ENCODE results near the gene GDA.

GDA gene

DNA sequence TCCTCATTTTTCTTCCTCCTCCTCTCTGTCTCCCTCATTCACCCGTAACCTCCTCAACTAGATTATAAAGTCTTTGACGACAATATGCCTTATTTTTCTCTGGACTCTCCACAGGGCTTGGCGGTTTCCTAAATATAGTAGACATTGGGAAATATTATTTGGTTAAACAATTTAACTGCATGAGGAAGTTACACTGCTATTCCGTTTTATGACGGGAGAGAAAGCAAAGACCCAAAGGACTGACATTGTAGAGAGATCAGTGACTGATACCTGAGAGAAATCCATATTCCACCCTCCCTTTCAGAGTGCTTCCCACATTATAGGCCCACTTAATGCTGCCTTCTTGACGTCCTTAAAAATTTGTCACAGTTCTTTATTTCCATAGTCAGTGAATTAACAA lies 51.2 kb downstream of the GDA start:
- no peaks in the 10 kb centered on the region for H3K36me3 Mint-ChIP-seq (ENCODE audit: insufficient read depth)
- no peak overlapping the region for H3K4me3 Mint-ChIP-seq
- ATAC-seq (replicated peaks; ENCODE audit: extremely low read depth, poor library complexity, severe bottlenecking) (no peak), DNase-seq (ENCODE audit: low spot score in 2 of 2) (no peak)
- H3K4me1 Mint-ChIP-seq: no peaks in the 10 kb centered on the region
- peaks cover 39% of the 10 kb centered on the region for H3K27me3 Mint-ChIP-seq
- H3K9me3 Mint-ChIP-seq: no peaks in the 10 kb centered on the region
- no peak overlapping the region for H3K27ac Mint-ChIP-seq (ENCODE audit: low read depth)

GRCh38 chr9:72202009-72202408 lies 52.8 kb downstream of the GDA start:
- DNase-seq (ENCODE audit: low spot score in 2 of 2): no peak
- no peak overlapping the region for H3K4me3 Mint-ChIP-seq
- no peak overlapping the region for H3K27ac Mint-ChIP-seq (ENCODE audit: low read depth)
- H3K9me3 Mint-ChIP-seq: no peaks in the 10 kb centered on the region
- H3K4me1 Mint-ChIP-seq: no peaks in the 10 kb centered on the region
- no peaks in the 10 kb centered on the region for H3K36me3 Mint-ChIP-seq (ENCODE audit: insufficient read depth)
- ATAC-seq (replicated peaks; ENCODE audit: extremely low read depth, poor library complexity, severe bottlenecking): no peak
- peaks cover 32% of the 10 kb centered on the region for H3K27me3 Mint-ChIP-seq

DNA sequence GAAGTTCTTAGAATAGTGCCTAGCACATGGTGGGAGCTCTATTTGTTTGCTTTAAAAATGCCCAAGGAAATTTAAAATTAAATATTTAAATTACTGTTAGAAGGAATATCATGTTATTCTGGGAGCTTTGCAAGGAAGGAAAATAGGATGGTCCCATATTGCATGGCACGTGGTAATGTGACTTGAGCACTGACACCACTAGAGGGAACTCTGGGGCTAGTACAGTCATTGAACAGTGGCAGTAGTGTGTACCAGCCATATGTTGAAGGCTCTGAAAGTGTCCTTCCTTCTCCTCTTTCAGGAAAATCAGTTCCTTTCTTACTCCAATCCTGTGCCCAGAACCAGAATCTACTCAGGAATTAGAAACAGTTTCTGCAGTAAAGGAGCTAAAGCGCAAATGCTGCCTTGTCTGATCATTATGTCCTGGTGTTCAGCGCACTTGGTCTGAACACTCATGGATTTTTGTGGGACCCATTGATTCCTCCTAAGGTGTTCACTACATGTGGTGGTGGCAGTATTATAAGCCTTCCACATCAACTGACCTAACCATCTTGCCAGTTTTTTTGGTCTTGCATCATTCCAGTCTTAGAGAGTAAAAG lies 54.1 kb downstream of the GDA start:
- H3K36me3 Mint-ChIP-seq (ENCODE audit: insufficient read depth): no peaks in the 10 kb centered on the region
- H3K27ac Mint-ChIP-seq (ENCODE audit: low read depth): no peak overlapping the region
- no peak overlapping the region for H3K4me3 Mint-ChIP-seq
- ATAC-seq (replicated peaks; ENCODE audit: extremely low read depth, poor library complexity, severe bottlenecking) (no peak), DNase-seq (ENCODE audit: low spot score in 2 of 2) (no peak)
- H3K27me3 Mint-ChIP-seq: peaks cover 35% of the 10 kb centered on the region
- no peaks in the 10 kb centered on the region for H3K9me3 Mint-ChIP-seq
- no peaks in the 10 kb centered on the region for H3K4me1 Mint-ChIP-seq

DNA sequence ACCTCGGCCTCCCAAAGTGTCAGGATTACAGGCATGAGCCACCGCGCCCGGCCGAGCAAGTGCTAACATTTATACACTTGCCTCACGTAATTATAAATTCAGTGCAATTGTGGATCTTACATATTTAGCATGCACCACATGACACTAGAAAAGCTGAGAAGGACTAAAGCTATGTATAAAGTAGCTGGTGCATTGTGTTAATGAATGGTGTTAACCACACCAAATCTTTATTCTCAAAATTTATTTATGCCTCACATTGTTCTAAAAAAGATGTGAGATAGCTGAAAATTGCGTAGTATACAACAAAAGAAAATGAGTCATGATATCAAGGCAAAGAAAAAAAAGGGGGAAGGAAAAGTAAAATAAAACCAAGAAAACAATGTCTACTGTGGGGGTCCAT lies 54.8 kb downstream of the GDA start:
- ATAC-seq (replicated peaks; ENCODE audit: extremely low read depth, poor library complexity, severe bottlenecking): no peak
- no peaks in the 10 kb centered on the region for H3K9me3 Mint-ChIP-seq
- no peak for DNase-seq (ENCODE audit: low spot score in 2 of 2)
- H3K27ac Mint-ChIP-seq (ENCODE audit: low read depth): no peak overlapping the region
- peaks cover 43% of the 10 kb centered on the region for H3K27me3 Mint-ChIP-seq
- no peaks in the 10 kb centered on the region for H3K36me3 Mint-ChIP-seq (ENCODE audit: insufficient read depth)
- H3K4me3 Mint-ChIP-seq: no peak overlapping the region
- H3K4me1 Mint-ChIP-seq: no peaks in the 10 kb centered on the region

DNA sequence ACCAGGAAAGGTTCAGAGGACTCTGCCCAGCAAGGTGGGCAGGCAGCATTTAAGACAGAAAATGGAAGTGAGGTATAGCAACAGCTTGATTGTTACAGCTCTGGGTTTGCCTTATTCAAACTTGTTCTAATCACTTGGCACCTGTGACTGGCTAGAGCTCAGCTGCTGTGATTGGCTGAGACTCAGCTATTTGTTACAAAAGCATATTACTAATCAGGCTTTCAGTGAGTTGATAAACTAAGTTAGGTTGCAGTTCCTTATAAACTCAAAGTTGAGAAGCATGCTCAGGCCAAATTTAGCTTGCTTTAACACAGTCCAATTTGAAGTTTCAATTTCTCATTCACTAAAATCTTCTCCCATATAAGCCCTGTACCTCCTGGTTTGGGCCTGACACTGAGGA lies 56.3 kb downstream of the GDA start:
- Mint-ChIP-seq H3K4me3 (no peak overlapping the region), H3K27ac (ENCODE audit: low read depth) (no peak overlapping the region)
- ATAC-seq (replicated peaks; ENCODE audit: extremely low read depth, poor library complexity, severe bottlenecking): no peak

DNA sequence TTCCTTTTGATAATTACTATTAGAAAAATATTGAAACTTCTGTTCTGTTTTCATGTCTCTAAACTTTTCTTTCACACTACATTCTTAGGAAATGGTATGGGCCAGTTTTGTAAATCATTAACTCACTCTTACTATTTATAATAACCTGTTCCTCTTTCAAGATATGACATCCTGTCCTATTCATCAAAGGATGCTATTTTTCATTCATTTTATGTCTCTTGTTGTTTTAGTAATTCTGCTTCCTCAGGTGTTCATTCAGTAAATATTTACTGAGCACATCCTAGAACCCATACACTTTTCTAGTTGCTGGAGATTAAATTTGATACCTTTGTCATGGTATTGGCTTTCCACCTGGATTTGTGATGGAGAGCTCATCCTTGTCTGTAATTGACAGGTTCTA lies 58.0 kb downstream of the GDA start:
- ATAC-seq (replicated peaks; ENCODE audit: extremely low read depth, poor library complexity, severe bottlenecking): no peak

More for the DNA sequence above, 56.3 kb downstream of the GDA start:
- Mint-ChIP-seq H3K9me3 (no peaks in the 10 kb centered on the region), H3K27me3 (peaks cover 52% of the 10 kb centered on the region), H3K4me1 (no peaks in the 10 kb centered on the region), H3K36me3 (ENCODE audit: insufficient read depth) (no peaks in the 10 kb centered on the region)
- DNase-seq (ENCODE audit: low spot score in 2 of 2): no peak

DNA sequence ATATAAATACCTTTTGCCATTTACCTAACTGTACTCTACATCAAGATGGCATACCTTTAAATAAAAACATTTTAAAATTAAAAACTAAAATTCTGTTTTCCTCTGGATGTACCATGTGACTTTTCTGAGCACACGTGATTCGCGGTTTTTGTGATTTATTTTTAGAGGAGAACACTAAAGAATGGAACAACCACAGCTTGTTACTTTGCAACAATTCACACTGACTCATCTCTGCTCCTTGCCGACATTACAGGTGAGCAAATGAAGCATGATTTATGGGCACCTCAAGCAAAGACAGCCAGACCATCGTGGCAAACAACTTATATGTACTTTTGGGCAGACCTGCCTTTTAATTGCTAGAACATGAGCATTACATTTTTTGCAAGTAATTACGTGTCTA lies 61.3 kb downstream of the GDA start:
- Mint-ChIP-seq H3K9me3 (no peaks in the 10 kb centered on the region), H3K4me1 (no peaks in the 10 kb centered on the region), H3K27me3 (peaks cover 48% of the 10 kb centered on the region), H3K27ac (ENCODE audit: low read depth) (no peak overlapping the region), H3K36me3 (ENCODE audit: insufficient read depth) (peaks cover 2% of the 10 kb centered on the region), H3K4me3 (no peak overlapping the region)
- no peak for ATAC-seq (replicated peaks; ENCODE audit: extremely low read depth, poor library complexity, severe bottlenecking)
- DNase-seq (ENCODE audit: low spot score in 2 of 2): no peak

More for the DNA sequence above, 58.0 kb downstream of the GDA start:
- no peak for DNase-seq (ENCODE audit: low spot score in 2 of 2)
- Mint-ChIP-seq H3K27ac (ENCODE audit: low read depth) (no peak overlapping the region), H3K36me3 (ENCODE audit: insufficient read depth) (no peaks in the 10 kb centered on the region), H3K27me3 (peaks cover 55% of the 10 kb centered on the region), H3K4me1 (no peaks in the 10 kb centered on the region), H3K4me3 (no peak overlapping the region), H3K9me3 (no peaks in the 10 kb centered on the region)

DNA sequence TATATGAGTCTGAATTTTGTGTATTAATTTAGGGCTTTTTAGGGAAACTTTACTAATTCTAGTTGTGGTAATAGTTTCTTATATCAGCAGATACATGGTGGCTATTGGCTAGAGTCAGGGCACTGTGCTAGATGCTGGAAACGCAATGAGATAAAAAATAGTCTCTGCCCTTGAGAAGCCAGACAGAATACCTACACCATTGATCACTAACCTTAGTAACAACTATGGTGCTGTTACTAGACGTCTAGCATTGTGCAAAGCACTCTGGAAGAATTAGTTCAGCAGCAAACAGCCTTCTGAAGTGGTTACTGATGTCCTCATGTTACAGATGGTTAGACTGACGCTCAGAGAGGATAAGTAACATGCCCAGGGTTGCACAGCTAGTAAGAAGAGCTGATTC lies 61.8 kb downstream of the GDA start:
- ATAC-seq (replicated peaks; ENCODE audit: extremely low read depth, poor library complexity, severe bottlenecking) (no peak), DNase-seq (ENCODE audit: low spot score in 2 of 2) (no peak)
- no peak overlapping the region for H3K27ac Mint-ChIP-seq (ENCODE audit: low read depth)
- no peak overlapping the region for H3K4me3 Mint-ChIP-seq
- no peaks in the 10 kb centered on the region for H3K4me1 Mint-ChIP-seq
- peaks cover 48% of the 10 kb centered on the region for H3K27me3 Mint-ChIP-seq
- no peaks in the 10 kb centered on the region for H3K9me3 Mint-ChIP-seq
- H3K36me3 Mint-ChIP-seq (ENCODE audit: insufficient read depth): peaks cover 2% of the 10 kb centered on the region

GRCh38 chr9:72213906-72214305 lies 64.7 kb downstream of the GDA start:
- H3K27me3 Mint-ChIP-seq: peaks cover 38% of the 10 kb centered on the region
- peaks cover 2% of the 10 kb centered on the region for H3K36me3 Mint-ChIP-seq (ENCODE audit: insufficient read depth)
- H3K9me3 Mint-ChIP-seq: no peaks in the 10 kb centered on the region
- no peak overlapping the region for H3K27ac Mint-ChIP-seq (ENCODE audit: low read depth)
- no peak for DNase-seq (ENCODE audit: low spot score in 2 of 2)
- no peak for ATAC-seq (replicated peaks; ENCODE audit: extremely low read depth, poor library complexity, severe bottlenecking)
- no peak overlapping the region for H3K4me3 Mint-ChIP-seq
- H3K4me1 Mint-ChIP-seq: no peaks in the 10 kb centered on the region

DNA sequence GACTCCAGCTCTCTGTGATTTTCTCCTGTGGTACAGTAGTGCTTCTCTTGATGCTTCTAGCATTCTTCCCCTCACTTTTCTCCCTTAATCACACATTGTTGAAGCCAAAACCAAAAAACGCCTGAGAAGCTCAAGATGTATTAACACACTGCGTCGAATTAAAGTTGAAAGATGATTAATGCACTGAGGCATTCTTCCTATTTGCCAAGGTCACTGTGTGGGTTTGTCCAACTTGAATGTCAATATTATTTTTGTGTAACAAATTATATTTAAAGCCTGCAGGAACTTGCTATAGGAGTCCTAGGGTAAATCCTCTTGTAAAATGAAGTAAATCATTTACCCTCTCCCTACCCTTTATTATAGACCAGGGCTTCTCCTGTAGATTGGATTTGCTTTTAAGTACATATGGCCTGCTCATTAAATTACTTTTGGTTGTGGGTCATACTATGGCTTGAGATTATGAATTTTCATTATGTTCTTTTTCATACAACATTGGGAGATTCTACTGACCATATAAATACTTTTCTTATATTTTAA lies 68.1 kb downstream of the GDA start:
- H3K27ac Mint-ChIP-seq (ENCODE audit: low read depth): no peak overlapping the region
- no peak for DNase-seq (ENCODE audit: low spot score in 2 of 2)
- H3K4me3 Mint-ChIP-seq: no peak overlapping the region
- no peaks in the 10 kb centered on the region for H3K9me3 Mint-ChIP-seq
- ATAC-seq (replicated peaks; ENCODE audit: extremely low read depth, poor library complexity, severe bottlenecking): no peak
- H3K4me1 Mint-ChIP-seq: no peaks in the 10 kb centered on the region
- H3K27me3 Mint-ChIP-seq: peaks cover 23% of the 10 kb centered on the region
- peaks cover 2% of the 10 kb centered on the region for H3K36me3 Mint-ChIP-seq (ENCODE audit: insufficient read depth)

DNA sequence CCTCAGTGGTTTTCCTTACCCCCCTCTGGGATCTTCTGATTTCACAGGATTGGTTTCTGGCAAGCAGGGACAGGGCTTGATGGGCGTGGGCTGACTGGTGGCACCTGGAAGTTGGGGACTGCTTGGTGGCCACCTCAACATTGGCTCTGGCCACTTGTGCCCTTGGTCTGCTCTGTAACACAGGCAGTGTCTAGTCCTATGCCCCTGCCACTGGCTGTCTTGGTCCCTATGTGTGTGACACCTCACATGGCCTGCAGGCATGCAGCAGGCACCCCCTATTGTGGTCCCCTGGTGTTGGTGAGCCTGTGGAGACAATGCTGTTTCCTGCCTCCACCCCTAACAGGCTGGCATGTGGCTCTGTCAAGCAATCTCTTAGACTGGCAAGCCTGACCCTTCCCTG lies 71.3 kb downstream of the GDA start:
- DNase-seq (ENCODE audit: low spot score in 2 of 2) (no peak), ATAC-seq (replicated peaks; ENCODE audit: extremely low read depth, poor library complexity, severe bottlenecking) (no peak)
- H3K4me3 Mint-ChIP-seq: no peak overlapping the region

GRCh38 chr9:72226146-72226812 lies 77.0 kb downstream of the GDA start:
- Mint-ChIP-seq H3K27me3 (peaks cover 43% of the 10 kb centered on the region), H3K9me3 (no peaks in the 10 kb centered on the region), H3K36me3 (ENCODE audit: insufficient read depth) (no peaks in the 10 kb centered on the region), H3K27ac (ENCODE audit: low read depth) (no peak overlapping the region), H3K4me1 (no peaks in the 10 kb centered on the region), H3K4me3 (no peak overlapping the region)
- ATAC-seq (replicated peaks; ENCODE audit: extremely low read depth, poor library complexity, severe bottlenecking) (no peak), DNase-seq (ENCODE audit: low spot score in 2 of 2) (no peak)

More for the DNA sequence above, 71.3 kb downstream of the GDA start:
- H3K27ac Mint-ChIP-seq (ENCODE audit: low read depth): no peak overlapping the region
- peaks cover 37% of the 10 kb centered on the region for H3K27me3 Mint-ChIP-seq
- H3K36me3 Mint-ChIP-seq (ENCODE audit: insufficient read depth): no peaks in the 10 kb centered on the region
- no peaks in the 10 kb centered on the region for H3K9me3 Mint-ChIP-seq
- H3K4me1 Mint-ChIP-seq: no peaks in the 10 kb centered on the region

DNA sequence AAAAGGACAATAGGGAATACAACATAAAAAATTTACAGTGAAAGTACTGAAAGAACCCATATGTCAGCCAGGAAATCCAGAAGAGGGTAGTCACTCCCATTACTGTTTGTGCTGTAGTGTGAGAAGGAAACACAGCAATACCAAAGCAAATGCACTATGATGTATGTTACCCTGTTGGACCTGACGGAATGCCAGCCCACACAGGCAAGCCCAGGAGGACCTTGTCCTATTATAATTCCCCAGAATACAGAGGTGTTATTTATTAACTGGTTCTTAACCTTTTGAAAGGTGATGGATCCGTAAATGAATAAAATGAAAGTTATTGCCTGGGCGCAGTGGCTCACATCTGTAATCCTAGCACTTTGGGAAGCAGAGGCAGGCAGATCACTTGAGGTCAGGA lies 79.0 kb downstream of the GDA start:
- H3K4me1 Mint-ChIP-seq: no peaks in the 10 kb centered on the region
- H3K27me3 Mint-ChIP-seq: peaks cover 23% of the 10 kb centered on the region
- no peak overlapping the region for H3K4me3 Mint-ChIP-seq
- ATAC-seq (replicated peaks; ENCODE audit: extremely low read depth, poor library complexity, severe bottlenecking): no peak
- H3K36me3 Mint-ChIP-seq (ENCODE audit: insufficient read depth): no peaks in the 10 kb centered on the region
- H3K9me3 Mint-ChIP-seq: no peaks in the 10 kb centered on the region
- H3K27ac Mint-ChIP-seq (ENCODE audit: low read depth): no peak overlapping the region
- no peak for DNase-seq (ENCODE audit: low spot score in 2 of 2)

Measured in central memory CD8-positive, alpha-beta T cell (primary cell).